ENCODE data around the gene GALNT2. TPM values are rescaled to one million over a fixed set of nuclear protein-coding genes. Genes with fewer than 3 reads are reported as not detected.
A peak's percentile ranks its signal among the peaks of the same experiment; 100 is the strongest.

Gene GALNT2
- total and polyA plus RNA-seq, 2 of the 13 experiments (the other 11 are each of a cell fraction or from before 2014, with no cell fraction given): 39.3 to 39.6 TPM

DNA sequence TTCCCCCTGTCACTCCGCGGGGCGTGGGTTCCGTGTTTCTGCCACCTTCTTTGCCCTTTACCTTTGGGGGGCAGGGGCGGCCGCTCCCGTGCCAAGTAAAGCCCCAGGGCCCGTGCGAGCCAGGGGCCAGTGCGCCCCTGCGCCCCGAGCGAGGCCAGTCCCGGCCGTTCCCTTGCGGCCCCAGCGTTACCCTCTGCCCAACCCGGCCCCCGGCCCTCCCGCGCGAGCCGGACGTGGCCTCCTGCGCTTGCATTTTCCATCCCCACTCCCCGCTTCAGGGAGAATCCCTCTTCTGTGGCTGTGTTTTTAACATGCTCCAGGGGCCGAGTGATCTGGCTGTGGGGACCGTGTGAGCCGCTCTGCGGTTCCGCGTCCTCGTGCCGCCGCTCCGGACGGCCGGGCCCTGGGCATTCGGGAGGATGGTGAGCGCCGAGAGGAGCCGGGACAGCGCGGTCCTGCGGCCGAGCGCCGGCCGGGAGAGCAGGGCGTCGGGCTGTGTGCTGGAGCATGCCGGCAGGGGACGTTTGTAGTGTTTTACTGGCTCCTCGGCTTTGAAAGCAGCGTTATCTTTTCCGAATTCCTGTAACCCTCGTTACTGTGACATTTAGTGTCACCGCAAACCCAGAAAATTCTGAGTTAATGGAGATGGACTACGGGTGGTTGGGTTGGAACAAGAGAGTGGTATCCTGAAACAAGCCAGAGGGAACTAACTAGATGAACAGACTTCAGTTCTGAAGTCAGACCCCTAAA lies 1.0 kb downstream of the GALNT2 start (continued):
- TF ChIP-seq, protein P1, sequence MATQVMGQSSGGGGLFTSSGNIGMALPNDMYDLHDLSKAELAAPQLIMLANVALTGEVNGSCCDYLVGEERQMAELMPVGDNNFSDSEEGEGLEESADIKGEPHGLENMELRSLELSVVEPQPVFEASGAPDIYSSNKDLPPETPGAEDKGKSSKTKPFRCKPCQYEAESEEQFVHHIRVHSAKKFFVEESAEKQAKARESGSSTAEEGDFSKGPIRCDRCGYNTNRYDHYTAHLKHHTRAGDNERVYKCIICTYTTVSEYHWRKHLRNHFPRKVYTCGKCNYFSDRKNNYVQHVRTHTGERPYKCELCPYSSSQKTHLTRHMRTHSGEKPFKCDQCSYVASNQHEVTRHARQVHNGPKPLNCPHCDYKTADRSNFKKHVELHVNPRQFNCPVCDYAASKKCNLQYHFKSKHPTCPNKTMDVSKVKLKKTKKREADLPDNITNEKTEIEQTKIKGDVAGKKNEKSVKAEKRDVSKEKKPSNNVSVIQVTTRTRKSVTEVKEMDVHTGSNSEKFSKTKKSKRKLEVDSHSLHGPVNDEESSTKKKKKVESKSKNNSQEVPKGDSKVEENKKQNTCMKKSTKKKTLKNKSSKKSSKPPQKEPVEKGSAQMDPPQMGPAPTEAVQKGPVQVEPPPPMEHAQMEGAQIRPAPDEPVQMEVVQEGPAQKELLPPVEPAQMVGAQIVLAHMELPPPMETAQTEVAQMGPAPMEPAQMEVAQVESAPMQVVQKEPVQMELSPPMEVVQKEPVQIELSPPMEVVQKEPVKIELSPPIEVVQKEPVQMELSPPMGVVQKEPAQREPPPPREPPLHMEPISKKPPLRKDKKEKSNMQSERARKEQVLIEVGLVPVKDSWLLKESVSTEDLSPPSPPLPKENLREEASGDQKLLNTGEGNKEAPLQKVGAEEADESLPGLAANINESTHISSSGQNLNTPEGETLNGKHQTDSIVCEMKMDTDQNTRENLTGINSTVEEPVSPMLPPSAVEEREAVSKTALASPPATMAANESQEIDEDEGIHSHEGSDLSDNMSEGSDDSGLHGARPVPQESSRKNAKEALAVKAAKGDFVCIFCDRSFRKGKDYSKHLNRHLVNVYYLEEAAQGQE (IDR thresholded peaks at IDR 0.05; ENCODE audit: borderline replicate concordance in 1 of 2, low read depth in 1 of 2, low read length in 2 of 2): no peak
- TF ChIP-seq, protein P2, sequence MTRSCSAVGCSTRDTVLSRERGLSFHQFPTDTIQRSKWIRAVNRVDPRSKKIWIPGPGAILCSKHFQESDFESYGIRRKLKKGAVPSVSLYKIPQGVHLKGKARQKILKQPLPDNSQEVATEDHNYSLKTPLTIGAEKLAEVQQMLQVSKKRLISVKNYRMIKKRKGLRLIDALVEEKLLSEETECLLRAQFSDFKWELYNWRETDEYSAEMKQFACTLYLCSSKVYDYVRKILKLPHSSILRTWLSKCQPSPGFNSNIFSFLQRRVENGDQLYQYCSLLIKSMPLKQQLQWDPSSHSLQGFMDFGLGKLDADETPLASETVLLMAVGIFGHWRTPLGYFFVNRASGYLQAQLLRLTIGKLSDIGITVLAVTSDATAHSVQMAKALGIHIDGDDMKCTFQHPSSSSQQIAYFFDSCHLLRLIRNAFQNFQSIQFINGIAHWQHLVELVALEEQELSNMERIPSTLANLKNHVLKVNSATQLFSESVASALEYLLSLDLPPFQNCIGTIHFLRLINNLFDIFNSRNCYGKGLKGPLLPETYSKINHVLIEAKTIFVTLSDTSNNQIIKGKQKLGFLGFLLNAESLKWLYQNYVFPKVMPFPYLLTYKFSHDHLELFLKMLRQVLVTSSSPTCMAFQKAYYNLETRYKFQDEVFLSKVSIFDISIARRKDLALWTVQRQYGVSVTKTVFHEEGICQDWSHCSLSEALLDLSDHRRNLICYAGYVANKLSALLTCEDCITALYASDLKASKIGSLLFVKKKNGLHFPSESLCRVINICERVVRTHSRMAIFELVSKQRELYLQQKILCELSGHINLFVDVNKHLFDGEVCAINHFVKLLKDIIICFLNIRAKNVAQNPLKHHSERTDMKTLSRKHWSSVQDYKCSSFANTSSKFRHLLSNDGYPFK (CRISPR knock-in tag; IDR thresholded peaks at IDR 0.05; ENCODE audit: borderline replicate concordance): no peak
- TF ChIP-seq ARID2 (CRISPR knock-in tag; IDR thresholded peaks at IDR 0.05; ENCODE audit: borderline replicate concordance): no peak
- 0 out of 2 replicates have a peak, but pooled peaks have one; percentile 42 for TF ChIP-seq ZNF782 (CRISPR knock-in tag; IDR thresholded peaks at IDR 0.05; ENCODE audit: borderline replicate concordance)
- TF ChIP-seq ZKSCAN5 (CRISPR knock-in tag; IDR thresholded peaks at IDR 0.05): no peak
- TF ChIP-seq MYC (CRISPR knock-in tag; IDR thresholded peaks at IDR 0.05; ENCODE audit: borderline replicate concordance): no peak
- TF ChIP-seq, protein P3, sequence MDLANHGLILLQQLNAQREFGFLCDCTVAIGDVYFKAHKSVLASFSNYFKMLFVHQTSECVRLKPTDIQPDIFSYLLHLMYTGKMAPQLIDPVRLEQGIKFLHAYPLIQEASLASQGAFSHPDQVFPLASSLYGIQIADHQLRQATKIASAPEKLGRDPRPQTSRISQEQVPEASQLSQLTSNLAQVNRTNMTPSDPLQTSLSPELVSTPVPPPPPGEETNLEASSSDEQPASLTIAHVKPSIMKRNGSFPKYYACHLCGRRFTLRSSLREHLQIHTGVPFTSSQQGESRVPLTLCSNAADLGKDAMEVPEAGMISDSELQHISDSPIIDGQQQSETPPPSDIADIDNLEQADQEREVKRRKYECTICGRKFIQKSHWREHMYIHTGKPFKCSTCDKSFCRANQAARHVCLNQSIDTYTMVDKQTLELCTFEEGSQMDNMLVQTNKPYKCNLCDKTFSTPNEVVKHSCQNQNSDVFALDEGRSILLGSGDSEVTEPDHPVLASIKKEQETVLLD (CRISPR knock-in tag; IDR thresholded peaks at IDR 0.05; ENCODE audit: low read depth): 0 out of 2 replicates have a peak, but pooled peaks have one; percentile 36
- TF ChIP-seq, protein P4, sequence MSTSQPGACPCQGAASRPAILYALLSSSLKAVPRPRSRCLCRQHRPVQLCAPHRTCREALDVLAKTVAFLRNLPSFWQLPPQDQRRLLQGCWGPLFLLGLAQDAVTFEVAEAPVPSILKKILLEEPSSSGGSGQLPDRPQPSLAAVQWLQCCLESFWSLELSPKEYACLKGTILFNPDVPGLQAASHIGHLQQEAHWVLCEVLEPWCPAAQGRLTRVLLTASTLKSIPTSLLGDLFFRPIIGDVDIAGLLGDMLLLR (CRISPR knock-in tag; IDR thresholded peaks at IDR 0.05): no peak
- TF ChIP-seq ZNF652 (CRISPR knock-in tag; IDR thresholded peaks at IDR 0.05; ENCODE audit: borderline replicate concordance, low read depth): no peak
- TF ChIP-seq ZNF552 (CRISPR knock-in tag; IDR thresholded peaks at IDR 0.05; ENCODE audit: borderline replicate concordance): 0 out of 2 replicates have a peak, but pooled peaks have one; percentile 34
- TF ChIP-seq PLRG1 (conservative IDR thresholded peaks at IDR 0.05): no peak
- TF ChIP-seq NFKB2 (CRISPR knock-in tag; IDR thresholded peaks at IDR 0.05; ENCODE audit: borderline replicate concordance): peak; percentile 32; the same call in 1 of the 2 replicates
- no peak for TF ChIP-seq ZC3H13 (CRISPR knock-in tag; IDR thresholded peaks at IDR 0.05)
- TF ChIP-seq, protein P5, sequence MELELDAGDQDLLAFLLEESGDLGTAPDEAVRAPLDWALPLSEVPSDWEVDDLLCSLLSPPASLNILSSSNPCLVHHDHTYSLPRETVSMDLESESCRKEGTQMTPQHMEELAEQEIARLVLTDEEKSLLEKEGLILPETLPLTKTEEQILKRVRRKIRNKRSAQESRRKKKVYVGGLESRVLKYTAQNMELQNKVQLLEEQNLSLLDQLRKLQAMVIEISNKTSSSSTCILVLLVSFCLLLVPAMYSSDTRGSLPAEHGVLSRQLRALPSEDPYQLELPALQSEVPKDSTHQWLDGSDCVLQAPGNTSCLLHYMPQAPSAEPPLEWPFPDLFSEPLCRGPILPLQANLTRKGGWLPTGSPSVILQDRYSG (CRISPR knock-in tag; IDR thresholded peaks at IDR 0.05): no peak
- TF ChIP-seq FOXP1 (IDR thresholded peaks at IDR 0.05): no peak
- TF ChIP-seq FOXP1 (CRISPR knock-in tag; IDR thresholded peaks at IDR 0.05): no peak
- no peak for TF ChIP-seq TBX3 (IDR thresholded peaks at IDR 0.05; ENCODE audit: borderline replicate concordance)
- TF ChIP-seq SUZ12 (IDR thresholded peaks at IDR 0.05; ENCODE audit: low read depth, low read length): no peak

All from HepG2 (cell line).